ENCODE results near the gene SGCA.

DNA sequence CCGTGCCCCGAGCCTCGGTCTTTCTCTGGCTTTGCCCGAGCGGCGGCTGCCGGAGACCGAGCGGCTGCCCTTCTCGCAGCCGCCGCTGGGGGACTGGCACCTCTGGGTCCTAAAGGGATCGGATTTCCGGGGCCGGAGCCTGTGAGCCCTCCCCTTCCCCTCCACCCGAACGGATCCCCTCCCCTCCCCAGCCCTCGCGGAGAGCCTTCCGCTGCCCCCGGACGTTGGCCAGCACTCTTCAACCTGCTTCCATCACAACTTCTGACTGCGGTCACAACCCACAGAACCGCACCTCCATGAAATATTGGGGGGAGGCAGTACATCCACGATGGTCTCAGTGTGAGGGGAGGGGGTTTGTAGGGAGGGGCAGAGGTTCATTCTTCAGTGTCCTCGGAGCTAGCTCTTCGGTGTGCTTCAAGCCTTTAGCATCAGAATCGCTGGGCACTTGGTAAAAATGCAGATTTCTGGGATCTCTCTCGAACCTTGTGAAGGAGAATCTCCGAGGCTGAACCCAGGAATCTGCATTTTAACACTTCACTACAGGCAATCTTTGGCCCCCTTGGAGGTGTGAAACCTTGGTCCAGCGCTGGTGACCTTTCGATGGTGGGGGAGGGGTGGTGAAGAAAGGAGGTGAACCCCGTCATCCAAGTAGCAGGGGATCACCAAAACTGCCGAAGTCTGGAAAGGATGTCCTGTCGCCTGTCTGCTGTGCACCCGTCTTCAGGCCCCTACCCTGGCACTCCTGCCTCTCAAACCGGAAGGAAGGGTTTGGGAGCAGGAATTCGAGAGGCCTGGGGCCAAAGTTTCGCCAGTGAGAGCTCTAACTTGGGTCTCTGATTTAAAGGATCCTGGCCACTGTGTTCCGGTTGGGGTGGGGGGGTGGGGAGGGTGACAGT, 14.5 kb upstream of the SGCA start:
- TF ChIP-seq, protein P1, sequence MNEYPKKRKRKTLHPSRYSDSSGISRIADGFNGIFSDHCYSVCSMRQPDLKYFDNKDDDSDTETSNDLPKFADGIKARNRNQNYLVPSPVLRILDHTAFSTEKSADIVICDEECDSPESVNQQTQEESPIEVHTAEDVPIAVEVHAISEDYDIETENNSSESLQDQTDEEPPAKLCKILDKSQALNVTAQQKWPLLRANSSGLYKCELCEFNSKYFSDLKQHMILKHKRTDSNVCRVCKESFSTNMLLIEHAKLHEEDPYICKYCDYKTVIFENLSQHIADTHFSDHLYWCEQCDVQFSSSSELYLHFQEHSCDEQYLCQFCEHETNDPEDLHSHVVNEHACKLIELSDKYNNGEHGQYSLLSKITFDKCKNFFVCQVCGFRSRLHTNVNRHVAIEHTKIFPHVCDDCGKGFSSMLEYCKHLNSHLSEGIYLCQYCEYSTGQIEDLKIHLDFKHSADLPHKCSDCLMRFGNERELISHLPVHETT (tag by site-specific recombination; IDR thresholded peaks at IDR 0.05): peak; percentile 54; the same call in 1 of the 2 replicates
- TF ChIP-seq, protein P2, sequence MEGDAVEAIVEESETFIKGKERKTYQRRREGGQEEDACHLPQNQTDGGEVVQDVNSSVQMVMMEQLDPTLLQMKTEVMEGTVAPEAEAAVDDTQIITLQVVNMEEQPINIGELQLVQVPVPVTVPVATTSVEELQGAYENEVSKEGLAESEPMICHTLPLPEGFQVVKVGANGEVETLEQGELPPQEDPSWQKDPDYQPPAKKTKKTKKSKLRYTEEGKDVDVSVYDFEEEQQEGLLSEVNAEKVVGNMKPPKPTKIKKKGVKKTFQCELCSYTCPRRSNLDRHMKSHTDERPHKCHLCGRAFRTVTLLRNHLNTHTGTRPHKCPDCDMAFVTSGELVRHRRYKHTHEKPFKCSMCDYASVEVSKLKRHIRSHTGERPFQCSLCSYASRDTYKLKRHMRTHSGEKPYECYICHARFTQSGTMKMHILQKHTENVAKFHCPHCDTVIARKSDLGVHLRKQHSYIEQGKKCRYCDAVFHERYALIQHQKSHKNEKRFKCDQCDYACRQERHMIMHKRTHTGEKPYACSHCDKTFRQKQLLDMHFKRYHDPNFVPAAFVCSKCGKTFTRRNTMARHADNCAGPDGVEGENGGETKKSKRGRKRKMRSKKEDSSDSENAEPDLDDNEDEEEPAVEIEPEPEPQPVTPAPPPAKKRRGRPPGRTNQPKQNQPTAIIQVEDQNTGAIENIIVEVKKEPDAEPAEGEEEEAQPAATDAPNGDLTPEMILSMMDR (tag by site-specific recombination; IDR thresholded peaks at IDR 0.05): peak; percentile 67
- TF ChIP-seq ZNF701 (tag by site-specific recombination; IDR thresholded peaks at IDR 0.05) (no peak), YY1 (tag by site-specific recombination; IDR thresholded peaks at IDR 0.05) (no peak), SP2 (tag by site-specific recombination; IDR thresholded peaks at IDR 0.05) (peak; percentile 81), ZNF549 (tag by site-specific recombination; IDR thresholded peaks at IDR 0.05) (no peak), ZFHX2 (tag by site-specific recombination; conservative IDR thresholded peaks at IDR 0.05) (no peak; the same call in 1 of the 2 replicates), ZNF76 (tag by site-specific recombination; IDR thresholded peaks at IDR 0.05; ENCODE audit: borderline replicate concordance, low read depth) (peak; percentile 59; the same call in 1 of the 2 replicates), ZNF24 (tag by site-specific recombination; IDR thresholded peaks at IDR 0.05) (peak; percentile 88), TCF7L2 (IDR thresholded peaks at IDR 0.05; ENCODE audit: borderline replicate concordance, low read depth, low read length) (no peak)
- TF ChIP-seq, protein P3, sequence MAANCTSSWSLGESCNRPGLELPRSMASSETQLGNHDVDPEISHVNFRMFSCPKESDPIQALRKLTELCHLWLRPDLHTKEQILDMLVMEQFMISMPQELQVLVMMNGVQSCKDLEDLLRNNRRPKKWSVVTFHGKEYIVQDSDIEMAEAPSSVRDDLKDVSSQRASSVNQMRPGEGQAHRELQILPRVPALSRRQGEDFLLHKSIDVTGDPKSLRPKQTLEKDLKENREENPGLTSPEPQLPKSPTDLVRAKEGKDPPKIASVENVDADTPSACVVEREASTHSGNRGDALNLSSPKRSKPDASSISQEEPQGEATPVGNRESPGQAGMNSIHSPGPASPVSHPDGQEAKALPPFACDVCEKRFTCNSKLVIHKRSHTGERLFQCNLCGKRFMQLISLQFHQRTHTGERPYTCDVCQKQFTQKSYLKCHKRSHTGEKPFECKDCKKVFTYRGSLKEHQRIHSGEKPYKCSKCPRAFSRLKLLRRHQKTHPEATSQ (tag by site-specific recombination; IDR thresholded peaks at IDR 0.05): no peak
- TF ChIP-seq, protein P4, sequence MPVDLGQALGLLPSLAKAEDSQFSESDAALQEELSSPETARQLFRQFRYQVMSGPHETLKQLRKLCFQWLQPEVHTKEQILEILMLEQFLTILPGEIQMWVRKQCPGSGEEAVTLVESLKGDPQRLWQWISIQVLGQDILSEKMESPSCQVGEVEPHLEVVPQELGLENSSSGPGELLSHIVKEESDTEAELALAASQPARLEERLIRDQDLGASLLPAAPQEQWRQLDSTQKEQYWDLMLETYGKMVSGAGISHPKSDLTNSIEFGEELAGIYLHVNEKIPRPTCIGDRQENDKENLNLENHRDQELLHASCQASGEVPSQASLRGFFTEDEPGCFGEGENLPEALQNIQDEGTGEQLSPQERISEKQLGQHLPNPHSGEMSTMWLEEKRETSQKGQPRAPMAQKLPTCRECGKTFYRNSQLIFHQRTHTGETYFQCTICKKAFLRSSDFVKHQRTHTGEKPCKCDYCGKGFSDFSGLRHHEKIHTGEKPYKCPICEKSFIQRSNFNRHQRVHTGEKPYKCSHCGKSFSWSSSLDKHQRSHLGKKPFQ (tag by site-specific recombination; IDR thresholded peaks at IDR 0.05): no peak; the same call in 1 of the 2 replicates
